COLO668 (cell line): ENCODE measurements around the gene LCP1.
"Not testable (repeated sequence)": the region's sequence is repeated elsewhere in the genome, so short reads cannot be mapped to it uniquely, and the experiment has no call there.

Experiments used
- DNase-seq: peaks from one replicate; lab custom pipeline; 2025; ENCODE audit not compliant: unreplicated experiment; lab: John Stamatoyannopoulos, UW

LCP1 gene, protein sequence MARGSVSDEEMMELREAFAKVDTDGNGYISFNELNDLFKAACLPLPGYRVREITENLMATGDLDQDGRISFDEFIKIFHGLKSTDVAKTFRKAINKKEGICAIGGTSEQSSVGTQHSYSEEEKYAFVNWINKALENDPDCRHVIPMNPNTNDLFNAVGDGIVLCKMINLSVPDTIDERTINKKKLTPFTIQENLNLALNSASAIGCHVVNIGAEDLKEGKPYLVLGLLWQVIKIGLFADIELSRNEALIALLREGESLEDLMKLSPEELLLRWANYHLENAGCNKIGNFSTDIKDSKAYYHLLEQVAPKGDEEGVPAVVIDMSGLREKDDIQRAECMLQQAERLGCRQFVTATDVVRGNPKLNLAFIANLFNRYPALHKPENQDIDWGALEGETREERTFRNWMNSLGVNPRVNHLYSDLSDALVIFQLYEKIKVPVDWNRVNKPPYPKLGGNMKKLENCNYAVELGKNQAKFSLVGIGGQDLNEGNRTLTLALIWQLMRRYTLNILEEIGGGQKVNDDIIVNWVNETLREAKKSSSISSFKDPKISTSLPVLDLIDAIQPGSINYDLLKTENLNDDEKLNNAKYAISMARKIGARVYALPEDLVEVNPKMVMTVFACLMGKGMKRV

DNA sequence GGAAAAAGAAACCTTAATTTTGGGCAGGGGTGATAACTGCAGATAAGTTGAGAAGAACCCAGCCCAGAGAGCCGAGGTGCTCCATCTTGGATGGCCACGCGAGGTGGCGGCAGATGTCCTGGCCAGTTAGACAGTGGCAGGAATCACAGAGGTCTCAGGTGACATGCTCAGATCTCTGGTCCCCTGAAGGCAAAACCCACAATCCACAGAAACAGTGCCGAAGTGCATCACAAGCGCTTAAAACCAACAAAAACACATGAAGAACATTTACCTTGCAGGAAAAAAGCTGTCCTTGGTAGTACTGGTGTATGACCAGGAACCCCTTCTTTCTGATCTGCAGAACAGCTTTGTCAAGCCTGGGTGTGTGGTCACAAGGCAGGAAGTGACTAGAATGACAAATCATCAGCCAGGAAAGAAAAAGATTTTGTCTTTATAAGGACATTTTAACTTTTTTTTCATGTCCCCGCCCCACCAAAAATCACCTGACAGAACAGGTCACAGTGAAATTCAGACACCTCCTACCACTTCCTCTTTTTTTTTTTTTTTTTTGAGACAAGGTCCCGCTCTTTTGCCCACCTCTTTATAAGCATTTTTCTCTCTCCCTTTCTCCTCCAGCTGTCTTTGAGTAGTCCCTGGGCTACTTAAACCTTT, at the start of gene LCP1:
Gene LCP1, minus strand, starts transcription at position 338 of the 651 bp plus-strand sequence. CDS start 22,515 bp downstream, outside the sequence.
- no peak for DNase-seq

DNA sequence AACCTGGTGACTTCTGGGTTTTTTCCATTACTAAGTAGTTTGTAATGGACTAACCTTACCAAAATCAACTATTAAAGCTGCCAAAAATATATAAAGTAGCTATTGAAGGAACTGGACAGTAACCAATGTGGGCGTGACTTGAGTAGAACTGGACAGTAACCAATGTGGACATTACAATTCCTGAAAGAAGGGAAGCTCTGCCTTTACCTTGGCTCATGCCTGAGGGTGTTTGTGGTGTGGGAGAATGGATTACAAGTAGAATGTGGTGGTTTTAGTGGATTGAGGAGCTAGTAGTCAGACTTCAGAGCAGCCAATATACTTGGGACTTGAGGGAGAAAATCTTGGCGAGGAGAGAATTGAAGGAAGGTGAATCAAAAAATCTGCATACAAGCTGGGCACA, 47.3 kb upstream of the LCP1 start:
- no peak for DNase-seq

DNA sequence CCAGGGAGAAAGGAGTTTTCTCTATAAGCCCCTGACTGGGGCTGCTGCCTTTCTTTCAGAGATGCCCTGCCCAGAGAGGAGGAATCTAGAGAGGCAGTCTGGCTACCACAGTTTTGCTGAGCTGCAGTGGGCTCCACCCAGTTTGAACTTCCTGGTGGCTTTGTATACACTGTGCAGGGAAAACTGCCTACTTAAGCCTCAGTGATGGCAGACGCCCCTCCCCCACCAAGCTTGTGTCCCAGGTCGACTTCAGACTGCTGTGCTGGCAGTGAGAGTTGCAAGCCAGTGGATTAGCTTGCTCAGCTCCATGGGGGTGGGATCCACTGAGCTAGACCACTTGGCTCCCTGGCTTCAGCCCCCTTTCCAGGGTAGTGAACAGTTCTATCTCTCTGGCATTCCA, 38.3 kb upstream of the LCP1 start:
- peak; percentile 92 for DNase-seq

DNA sequence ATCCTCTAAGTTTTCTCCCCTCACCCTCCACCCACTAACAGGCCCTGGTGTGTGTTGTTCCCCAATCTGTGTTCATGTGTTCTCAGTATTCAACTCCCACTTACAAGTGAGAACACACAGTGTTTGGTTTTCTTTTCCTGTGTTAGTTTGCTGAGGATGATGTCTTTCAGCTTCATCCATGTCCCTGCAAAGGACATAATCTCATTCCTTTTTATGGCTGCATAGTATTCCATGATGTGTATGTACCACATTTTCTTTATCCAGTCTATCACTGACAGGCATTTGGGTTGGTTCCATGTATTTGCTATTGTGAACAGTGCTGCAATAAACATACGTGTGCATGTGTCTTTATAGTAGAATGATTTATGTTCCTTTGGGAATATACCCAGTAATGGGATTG, 32.8 kb upstream of the LCP1 start:
- DNase-seq = not testable (repeated sequence)

DNA sequence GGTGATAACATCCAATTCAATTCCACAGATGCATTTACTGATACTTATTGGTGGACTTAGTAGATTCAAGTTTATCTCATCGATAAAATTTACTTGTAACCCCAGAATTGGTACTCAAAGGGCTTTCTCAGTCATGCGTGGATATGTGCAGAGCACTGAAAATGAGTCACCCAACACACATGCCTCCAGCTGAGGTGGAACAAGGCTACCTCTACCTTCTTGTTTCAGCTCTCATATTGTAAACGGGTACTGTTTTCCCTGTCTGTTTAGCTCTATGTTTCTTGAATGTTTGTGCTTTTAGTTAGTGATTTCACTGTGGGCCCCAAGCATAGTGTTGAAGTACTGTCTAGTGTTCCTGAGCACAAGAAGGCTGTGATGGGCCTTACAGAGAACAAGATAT, 31.3 kb upstream of the LCP1 start:
- DNase-seq = no peak

DNA sequence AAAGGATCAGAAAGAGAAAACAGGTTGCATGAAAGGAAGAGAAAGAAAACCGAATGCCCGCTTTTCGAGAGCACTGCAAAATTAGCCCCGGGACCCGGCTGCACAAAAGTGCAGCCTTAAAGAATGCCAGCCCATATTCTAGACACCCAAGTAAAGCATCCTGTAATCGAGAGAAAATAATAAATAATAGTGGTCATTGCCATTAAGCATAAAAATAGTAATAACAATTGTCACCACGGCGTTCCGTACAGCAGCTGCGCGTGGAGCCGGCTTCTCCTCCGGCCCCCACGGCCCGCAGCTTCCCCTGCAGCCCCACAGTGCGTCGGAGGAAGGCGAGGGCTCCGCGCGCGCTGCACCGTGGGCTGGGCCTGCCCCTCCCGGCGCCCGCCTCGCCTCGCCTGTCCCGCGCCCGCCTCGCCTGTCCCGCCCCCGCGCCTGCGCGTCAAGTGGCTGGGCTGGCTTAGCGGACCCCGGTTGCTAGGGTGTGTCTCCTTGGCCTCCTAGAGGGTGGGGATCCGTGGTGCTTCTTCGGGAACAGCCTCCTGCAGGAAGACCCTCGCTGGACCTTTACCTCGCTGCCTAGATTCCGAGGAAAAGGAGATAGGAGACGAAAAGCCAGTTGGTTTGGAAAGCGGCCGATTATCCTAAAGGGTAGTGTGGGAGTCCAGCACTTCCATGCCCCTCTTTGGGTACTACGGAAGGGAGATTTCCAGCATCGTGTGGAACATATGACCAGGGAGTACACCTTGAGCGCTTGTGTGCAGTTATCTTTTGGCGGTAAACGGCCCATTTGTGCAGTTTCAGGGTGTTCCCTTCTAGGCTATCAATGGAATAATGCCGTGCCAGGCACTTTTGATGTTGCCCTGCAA, 29.7 kb upstream of the LCP1 start, which contains the start of gene LRRC63:
Gene LRRC63, plus strand, starts transcription at position 446 of the 869 bp plus-strand sequence. CDS start 1,107 bp downstream, outside the sequence.
- DNase-seq = peak; percentile 99

DNA sequence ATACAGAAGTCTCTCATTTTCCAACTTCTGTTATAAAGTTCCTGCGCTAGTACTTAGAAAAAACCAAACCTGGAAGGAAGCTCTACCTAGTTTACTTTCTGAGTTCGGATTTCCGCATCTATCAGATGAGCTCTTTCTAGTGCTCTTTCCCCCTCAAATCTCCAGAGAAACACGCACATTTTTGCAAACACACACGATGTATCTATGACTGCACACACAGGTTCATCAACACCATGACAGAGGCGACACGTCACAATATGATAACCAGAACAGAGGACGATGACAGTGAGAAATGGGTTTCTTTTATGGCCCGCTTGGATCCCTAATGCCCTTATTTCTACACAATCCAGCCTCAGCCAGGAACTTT, 29.1 kb upstream of the LCP1 start:
- DNase-seq = peak; percentile 67

DNA sequence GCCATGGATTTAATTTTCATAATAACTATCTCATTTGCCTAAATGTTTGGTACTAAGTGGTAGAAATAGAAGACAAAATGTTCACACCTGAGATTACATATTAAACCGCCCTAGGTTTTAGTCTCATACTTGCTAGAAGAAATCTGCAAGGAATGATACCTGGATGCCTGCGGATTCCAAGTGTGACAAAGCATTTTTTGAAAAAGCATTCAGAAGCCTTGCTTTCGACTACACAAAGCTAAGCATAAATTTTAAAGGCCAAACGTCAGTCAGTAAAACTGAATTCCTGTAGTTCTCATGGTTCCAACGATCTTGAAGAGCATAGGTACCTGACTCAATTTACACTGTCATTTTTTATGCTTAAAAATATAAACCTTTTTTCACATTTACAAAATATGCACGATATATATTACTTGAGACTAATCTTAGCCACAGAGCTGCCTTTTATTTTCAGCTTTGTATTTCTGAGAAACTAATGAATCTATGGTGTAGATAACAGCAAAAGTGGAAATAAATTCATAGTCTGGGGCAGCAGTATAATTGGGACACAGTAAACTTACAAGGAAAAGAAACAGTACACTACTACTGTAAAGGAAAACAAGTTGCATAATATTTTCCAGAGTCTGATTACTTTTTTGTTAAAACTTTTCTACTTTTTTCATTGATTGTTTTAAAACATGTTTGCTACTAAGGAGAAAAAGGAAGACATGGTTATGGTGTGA, 28.5 kb upstream of the LCP1 start:
- DNase-seq = no peak

DNA sequence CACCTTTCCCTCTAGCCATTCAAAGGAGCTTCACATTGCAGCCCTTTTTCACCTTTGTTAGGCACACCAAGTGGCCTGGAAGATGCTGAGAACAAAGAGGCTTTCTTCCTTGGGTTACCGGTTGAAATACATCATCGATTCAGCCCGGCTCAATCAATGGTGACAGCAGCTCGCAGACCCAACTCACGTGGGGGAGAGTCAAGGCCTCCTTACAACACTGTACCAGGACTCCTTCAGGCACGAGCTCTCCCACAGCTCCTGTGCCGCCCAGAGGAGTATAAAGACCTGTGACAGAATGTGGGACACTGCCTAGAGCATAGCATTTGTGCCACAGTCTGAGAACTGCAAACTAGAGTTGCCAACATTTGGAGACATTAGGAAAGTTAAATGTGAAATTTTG, 25.9 kb upstream of the LCP1 start:
- no peak for DNase-seq

DNA sequence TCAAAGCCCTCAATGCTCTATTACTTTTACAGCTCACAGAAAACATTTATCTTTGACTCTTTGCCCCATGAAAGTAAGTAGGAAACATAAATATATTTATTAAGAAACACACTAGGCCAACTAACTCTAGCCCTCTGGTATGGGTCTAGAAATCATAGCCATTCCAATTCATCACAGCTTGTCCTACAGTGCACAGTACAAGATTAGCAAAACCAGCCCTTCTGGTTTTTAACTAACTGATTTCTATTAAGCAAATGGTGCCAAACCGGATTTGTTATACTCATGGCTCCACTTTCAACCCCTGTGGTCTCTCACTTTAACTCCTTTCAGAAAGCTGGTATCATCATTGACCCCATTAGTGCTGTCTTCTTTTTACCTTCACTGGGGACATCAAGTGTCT, 24.2 kb upstream of the LCP1 start:
- no peak for DNase-seq

DNA sequence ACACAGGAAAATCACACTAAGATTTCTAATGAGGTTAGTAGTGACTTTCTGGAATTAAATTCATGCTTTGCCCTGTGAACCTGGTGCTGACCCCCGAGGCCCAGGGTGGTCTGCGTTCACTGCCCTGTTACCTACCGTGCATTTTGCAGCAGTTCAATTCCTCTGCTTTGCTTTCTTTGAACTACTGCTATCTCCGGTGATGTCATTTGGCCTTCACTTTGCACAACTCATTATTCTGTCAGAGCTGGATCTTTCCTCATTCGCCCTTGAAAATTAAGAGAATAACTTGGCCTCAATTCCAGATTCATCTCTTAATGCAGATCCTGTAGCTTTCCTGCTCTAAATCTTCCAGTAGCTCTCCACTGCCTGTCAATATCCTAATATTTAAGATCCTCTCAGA, 21.0 kb upstream of the LCP1 start:
- no peak for DNase-seq

DNA sequence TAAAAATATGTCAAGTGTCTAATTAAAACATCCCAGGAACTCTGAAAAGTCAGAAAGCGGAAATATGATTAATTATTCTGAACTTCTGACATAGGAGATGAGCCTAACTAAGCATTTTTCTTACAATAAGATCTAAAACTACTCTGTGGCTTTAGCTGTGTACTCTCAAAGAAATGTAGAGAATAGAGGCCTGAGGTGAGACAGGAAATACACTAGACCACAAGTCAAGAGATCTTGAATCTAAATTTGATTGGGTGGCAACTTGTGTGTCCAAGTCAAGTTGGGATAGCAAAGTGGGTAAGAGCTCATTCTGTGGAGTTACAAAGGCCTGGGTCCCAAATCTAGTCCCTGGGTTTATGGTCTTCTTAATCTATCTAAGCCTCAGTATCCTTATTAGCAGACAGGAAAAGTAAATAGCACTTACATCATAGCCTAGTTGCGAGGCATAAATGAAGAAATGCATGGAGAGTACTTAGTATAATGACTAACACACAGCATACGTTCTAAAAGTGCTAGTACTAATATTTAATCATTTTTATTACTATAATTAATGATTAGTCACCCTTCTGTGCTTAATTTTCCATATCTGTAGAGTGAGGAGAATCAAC, 20.3 kb upstream of the LCP1 start:
- no peak for DNase-seq

DNA sequence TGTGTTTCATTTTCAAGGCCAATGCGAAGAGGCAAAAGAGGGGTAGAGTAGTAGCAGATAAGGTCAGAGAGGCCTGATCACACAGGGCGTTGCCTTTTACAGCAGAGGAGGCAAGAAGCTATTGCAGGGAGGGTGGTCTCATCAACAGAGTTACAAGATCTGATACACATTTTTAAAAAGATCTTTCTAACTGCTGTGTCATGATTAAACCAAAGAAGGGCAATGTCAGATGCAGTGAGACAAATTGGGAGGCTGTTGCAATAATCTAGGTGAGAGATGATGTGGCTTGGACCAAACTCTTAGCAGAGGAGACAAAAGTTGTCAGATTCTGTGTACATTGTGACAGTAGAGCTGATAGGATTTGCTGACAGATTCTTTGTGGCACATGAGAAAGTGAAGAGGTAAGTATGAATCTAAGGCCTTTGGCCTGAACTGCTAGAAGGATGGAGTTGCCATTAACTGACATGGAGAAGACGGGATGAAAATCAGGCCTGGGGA, 16.8 kb upstream of the LCP1 start:
- DNase-seq = no peak

DNA sequence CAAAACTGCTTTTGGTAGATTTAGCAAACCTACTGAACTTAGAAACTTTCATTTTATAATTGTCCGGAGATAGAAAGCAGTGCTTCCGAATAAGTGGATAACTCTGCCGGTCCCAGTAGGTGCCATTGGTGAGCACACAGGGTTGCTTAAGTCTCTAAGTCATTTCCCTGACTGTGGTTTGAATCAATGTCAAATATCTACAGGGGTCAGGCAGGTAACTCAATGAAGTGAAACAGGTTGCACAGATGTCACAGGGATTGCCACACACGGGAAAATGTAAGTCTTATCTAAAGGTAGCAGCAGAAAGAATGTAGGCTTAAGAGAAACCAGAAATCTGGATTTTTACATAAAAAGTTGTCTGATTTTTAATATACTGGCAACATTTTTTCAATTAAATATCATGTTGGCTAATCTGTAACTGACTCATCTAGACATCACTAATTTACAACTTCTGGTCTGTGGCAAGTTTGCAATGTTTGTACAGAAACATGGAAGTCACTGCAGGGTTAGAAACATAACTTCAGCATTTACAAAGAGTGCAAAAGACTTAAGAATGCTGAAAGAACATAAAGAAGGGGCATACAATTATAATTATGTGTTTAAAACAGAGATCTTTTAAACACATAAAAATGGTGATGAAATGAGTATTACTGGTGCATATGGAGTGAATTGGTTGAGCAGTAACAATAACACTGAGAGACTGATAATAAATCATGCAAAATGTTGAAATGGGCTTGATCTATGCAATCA, 15.5 kb upstream of the LCP1 start:
- DNase-seq = no peak

DNA sequence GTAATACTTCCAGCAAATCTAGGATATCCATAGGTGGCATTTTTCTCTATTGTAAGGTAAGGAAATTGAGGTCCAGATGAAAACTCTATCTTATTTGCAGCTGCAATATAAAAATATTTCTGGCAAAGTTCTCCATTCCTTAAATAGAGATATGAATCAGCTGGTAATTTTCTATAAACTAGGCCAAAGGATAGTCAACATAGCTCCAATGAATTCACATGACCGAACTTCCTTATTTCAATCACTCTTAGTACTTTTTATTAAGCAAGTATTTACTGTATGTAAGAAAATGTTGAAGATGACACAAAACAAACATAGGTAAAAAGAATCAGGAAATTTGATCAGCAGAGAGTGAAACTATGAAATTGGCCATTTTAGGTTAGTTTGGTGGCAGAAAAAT, 13.0 kb upstream of the LCP1 start:
- no peak for DNase-seq

DNA sequence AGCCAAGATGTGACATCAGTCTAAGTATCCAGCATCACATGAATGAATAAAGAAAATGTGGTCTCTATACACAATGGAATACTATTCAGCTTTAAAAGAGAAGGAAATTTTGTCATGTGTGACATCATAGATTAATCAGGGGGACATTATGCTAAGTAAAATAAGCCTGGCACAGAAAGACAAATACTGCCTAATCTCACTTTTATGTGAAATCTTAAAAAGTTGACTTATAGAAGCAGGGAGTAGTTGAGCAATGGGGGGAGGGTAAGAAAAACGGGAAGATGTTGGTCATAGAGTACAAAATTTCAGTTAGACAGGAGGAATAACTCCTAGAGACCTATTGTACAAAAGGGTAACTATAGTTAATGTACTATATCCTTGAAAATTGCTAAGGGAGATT, 10.4 kb upstream of the LCP1 start:
- DNase-seq = no peak

DNA sequence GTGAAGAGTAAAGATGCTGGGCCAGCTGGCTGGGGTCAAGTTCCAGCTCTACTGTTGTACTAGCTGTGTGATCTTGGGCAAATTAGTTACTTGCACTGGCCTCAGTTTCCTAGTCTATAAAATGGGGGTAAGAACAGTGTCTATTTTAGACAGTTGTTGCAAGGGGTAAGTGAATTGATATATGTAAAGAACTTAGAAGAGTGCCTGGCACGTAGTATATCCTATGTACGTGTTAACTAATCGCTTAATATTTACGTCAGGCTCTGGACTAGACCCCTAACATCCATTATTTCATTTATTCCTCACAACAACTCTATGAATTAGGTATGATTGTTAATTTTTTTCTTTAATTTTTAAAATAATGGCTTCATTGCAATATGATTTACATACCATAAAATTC, 3.7 kb upstream of the LCP1 start:
- no peak for DNase-seq

DNA sequence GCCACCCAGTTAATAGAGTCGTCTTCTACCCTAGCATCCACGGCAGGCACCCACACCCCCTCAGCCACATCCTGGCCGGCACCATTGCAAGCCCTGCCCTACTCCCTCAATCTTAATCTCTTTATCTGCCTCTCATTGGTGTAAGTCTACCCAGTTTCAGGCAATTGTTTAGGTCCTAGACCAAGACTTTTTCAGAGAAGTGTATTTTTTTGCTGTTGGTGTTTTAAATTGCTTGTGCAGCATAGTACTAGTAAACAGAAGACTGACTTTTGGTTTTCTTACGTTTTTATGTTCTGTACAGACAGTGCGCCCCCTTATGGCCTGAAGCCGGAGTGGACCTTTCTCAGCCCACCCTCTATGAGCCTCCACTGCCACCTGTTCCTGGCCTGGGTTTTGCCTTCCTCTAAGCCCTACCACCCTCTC, 2.3 kb upstream of the LCP1 start:
- DNase-seq = peak; percentile 68
